ENCODE results near the gene NAT10.
A peak's percentile ranks its signal among the peaks of the same experiment; 100 is the strongest.
"Not testable (repeated sequence)": the region's sequence is repeated elsewhere in the genome, so short reads cannot be mapped to it uniquely, and the experiment has no call there.

NAT10 gene

DNA sequence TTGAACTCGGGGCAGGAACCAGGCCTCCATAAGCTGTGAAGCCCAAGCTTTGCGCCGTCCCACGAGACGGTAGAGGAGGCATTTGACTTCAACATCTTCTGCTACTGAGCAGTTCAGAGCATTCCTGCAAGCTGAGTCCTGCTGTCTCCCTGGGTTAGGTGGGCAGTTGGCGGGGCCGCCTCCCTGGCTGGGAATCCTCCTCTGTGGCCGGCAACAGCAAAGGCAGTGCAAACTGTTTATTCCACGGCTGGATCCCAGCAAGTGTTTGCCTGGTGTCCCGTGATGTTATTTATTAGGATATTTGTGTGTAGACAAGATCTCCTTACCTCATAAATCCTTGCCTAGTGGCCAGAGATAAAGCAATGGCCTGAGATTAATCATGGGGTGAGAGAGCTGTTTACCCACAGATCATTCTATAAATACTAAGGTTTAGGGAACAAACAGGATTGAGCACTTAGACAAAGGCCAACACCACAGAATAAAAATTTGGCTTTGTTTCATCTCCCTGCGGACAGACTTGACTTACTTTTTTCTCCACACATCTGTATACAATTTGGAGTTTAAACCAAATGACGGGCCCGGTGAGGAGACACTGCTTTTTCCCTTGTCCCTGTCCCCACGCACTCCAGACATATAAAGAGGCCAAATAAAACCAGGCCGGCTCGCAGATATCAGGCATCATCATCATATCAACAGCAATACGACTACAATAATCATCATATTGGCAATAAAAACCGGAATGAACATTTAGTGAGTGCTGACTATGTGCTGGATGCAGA, 63.4 kb downstream of the NAT10 start:
- no peak for DNase-seq (ENCODE audit: low spot score)

GRCh38 chr11:34169686-34170085, 64.3 kb downstream of the NAT10 start:
- no peak for DNase-seq (ENCODE audit: low spot score)

DNA sequence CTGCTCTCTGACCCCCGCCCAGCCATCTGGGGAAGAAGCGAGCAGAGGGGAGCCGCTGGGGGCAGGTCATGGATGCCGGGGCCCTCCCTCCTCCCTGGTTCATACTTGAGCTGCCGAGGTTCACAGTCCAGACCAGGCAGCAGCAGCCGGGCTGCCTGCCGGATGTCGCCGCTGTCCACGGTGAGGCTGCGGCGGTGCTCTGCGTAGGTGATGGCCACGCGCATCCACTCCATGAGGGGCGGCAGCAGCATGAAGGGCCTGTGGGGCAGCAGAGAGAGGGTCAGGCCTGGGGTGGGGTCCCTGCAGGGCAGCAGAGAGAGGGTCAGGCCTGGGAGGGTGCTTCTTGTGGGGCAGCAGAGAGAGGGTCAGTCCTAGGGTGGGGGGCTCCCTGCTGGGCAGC, 67.6 kb downstream of the NAT10 start:
- no peak for DNase-seq (ENCODE audit: low spot score)

GRCh38 chr11:34174412-34175041, 69.1 kb downstream of the NAT10 start:
- DNase-seq (ENCODE audit: low spot score), result peak; percentile 67

GRCh38 chr11:34175284-34176019, 70.0 kb downstream of the NAT10 start:
- DNase-seq (ENCODE audit: low spot score), result no peak

- peak; percentile 25 for DNase-seq (ENCODE audit: low spot score)
These were observed 71.4 kb downstream of the NAT10 start for GRCh38 chr11:34176751-34177209.

GRCh38 chr11:34178209-34178821, 72.9 kb downstream of the NAT10 start:
- no peak for DNase-seq (ENCODE audit: low spot score)

DNA sequence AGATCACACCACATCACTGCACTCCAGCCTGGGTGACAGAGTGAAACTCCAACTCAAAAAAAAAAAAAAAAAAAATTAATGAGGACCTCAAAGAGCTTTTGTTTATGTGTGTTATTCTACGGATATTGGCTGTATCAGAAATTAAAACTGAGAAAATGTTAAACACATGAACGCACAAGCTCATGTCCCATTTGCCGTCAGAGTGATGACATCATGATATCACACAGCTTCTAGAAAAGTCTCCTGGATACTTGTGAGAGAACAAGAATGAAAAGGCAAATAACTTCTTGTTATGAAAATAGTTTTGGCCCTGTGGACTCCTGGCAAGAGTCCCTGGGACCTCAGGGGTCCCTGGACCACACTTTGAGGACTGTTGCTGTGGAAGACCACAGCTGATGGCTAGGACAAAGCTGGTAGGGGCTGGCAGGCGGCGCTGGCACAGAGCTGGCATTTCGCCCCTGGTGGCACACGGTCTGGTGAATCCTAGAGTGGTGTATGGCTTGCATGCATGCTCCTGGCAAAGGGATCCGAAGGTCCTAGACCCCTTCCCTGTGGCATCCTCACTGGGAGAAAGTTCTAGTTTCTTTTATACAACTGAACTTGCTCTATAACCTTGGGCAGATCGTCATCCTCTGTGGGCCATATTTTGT, 73.7 kb downstream of the NAT10 start:
- no peak for DNase-seq (ENCODE audit: low spot score)

DNA sequence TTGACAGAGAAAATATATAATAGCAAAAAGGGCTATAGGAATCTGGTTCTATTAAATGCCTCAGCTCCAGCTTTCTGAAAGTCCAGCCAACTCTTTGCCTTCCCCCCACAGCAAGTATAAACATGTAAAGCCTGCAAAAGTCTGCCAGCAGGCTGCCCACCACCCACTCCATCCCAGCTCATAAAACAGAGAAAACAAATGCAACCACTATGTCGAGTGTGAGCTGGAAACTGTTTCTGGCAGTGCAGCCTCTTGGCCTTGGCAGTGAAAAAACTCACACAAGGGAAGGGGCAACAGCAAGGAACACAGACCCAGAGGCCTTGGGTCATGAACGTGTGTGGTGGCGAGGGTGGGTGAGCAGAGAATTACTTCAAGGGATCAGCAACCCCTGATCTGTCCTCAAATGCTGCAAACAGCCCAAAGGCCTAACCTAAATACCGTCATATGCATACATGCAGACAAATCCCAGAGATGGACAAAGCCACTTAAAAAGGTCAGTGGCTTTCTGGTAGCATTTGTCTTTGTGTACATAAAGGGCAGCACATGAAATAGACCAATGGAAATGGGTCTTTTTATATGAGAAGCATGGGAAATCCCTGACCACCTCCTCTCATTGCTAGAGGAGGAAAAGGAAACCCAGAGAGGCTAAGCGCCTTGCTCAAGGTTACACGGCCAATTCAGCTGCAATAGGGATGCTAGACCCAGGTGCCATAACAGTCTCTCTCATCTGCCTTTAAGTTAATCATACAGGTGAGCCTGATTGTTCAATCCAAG, 74.8 kb downstream of the NAT10 start:
- DNase-seq (ENCODE audit: low spot score), result peak; percentile 34

DNA sequence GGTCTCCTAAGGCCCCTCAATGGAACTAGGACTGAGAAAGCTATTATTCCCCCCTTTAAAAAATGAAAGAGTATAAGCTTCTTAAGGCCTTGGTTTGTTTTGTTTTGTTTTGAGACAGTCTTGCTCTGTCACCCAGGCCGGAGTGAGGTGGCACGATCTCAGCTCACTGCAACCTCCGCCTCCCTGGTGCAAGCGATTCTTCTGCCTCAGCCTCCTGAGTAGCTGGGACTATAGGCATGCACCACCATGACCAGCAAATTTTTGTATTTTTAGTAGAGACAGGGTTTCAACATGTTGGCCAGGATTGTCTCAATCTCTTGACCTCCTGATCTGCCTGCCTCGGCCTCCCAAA, 75.4 kb downstream of the NAT10 start:
- not testable (repeated sequence) for DNase-seq (ENCODE audit: low spot score)

DNA sequence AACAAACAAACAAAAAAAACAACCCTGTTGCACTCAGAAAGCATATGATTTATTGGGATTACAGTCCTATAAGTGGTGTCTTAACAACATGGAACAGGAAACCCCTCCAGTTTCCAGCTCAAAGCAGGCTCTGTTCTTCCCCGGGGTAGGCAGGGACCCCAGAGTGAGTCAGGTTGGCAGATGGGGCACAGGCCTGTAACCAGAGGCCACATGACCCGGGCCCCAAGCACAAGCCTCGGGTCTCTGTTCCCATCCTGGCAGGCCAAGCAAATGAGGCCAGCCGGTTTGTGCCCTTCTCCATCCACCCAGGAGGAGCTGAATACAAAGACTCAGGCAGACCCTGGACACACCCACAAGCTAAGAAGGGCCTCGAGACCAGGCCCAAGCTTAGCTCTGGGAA, 75.8 kb downstream of the NAT10 start:
- DNase-seq (ENCODE audit: low spot score), result no peak

DNA sequence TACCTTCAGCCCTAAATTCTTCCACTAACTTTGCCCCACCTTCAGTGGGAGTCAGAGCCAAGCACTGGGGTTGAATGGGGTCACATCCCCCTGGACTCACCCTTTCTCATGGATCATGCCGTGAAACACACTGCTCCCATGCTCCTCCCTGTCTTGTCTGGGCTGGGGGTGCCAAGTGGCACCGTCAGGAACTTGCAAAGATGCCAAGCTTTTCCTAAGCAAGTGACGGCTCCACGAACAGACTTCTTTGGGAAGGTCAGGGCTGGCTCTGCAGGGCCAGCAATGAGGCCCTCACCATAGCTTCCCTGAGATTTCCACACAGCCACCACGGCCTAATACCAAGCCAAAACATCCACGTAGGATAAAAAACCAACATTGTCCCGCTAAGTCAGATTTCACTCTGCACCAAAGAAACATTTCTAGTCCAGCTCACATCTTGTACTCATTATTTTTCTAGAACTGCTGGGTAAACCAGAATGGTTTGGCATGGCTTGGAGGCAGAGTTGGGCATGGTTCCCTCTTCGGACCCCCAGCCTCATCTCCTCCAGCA, 76.5 kb downstream of the NAT10 start:
- no peak for DNase-seq (ENCODE audit: low spot score)

DNA sequence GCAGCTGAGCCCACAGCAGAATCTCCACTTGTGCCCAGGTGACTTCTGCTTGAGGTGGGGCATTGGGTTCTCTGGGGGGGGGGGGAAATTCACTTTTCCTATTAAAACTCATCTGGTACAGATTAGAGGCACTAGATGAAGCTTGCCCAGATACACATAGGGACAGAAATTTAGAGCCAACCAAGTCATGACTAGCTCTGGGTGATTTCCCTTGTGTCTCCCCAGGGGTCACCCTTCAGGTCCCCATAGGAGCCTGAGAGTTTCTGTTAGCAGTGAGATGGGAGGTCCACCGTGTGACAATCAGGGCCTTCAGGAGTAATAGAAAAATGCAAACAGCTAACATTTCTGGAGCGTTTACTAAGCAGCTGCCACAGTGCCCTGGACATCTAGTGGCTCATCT, 77.0 kb downstream of the NAT10 start:
- no peak for DNase-seq (ENCODE audit: low spot score)

GRCh38 chr11:34182921-34183685, 77.7 kb downstream of the NAT10 start:
- no peak for DNase-seq (ENCODE audit: low spot score)

GRCh38 chr11:34183848-34184391, 78.5 kb downstream of the NAT10 start:
- DNase-seq (ENCODE audit: low spot score), result no peak

DNA sequence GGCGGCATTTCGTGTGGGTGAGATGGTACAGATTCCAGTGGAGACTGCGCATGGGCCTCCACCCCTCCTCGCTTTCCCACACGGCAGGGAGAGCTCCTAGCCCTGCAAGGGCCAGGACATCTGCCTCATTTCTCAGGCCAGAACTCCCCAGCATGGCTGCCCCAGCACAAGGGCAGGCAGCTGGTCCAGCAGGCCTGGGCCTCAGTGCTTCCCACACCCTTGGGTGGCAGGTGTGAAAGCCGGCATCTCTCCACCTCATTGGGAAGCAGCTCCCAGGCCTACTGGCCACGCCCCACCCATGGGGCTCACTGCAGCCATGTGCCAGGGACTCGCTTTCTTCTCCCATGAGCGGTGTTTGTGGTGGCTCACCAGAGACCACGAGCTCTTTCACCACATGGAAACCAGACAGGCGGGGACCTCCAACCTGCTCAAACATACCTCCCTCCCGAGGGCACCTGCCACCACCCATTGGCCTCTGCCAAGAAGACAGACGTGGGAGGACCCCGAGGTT, 79.1 kb downstream of the NAT10 start:
- DNase-seq (ENCODE audit: low spot score), result no peak

DNA sequence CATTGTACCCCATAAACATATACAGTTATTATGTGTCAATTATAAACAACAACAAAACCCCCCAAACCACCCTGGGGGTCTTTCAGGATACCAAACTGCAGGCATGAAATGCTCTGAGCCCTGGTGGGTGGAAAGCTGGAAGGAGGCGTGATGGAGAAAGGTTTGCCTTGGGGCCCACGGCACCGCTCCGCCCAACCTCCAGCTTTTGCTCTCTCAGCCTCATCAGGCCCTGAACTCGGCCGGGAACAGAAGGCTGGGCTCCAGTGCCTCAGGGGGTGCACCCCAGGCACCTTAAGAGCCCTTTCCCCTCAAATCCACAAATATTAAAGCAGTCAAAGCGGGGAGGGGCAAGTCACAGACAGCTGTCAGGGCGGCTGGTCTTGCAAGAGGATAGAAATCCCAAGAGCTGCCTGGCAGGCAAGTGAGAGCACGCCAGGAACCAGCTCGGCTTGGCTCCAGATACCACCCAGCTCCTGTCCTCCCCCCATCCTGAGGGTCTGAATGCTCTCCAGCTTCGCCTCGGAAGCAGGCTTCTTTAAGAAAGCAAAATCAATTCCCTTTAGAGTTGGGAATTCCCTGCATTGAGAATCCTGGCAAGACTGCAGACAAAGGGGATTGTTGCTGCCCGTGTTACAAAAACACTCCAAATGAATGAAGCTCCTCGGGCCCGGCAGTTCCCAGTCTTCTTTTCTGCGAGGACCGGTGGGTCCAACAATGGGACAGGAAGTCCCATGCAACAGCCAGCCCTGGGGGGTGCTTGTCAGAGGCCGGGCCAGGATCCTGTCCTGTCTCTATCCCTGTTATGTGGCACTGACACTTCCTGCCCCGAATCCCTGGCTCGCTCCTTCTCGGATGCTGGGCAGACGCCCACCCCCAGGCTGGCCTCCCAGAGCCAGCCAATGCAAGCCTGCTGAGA, 80.8 kb downstream of the NAT10 start:
- DNase-seq (ENCODE audit: low spot score), result no peak

- no peak for DNase-seq (ENCODE audit: low spot score)
These were observed 82.8 kb downstream of the NAT10 start for GRCh38 chr11:34188181-34188580.

DNA sequence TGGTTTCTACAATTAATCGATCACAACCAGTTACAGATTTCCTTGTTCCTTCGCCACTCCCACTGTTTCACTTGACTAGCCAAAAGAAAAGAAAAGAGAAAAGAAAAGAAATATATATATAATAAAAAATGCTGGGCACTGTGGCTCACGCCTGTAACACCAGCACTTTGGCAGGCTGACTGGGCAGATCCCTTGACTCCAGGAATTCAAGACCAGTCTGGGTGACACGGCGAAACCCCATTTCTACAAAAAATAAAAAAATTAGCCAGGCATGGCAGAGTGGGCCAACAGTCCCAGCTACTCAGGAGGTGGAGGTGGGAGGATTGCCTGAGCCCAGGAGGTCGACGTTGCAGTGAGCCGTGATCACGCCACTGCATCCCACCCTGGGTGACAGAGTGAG, 83.8 kb downstream of the NAT10 start:
- no peak for DNase-seq (ENCODE audit: low spot score)

All from COLO829 (cell line).